WTC11 (cell line): ENCODE data around the gene FAM13C. TPM values are rescaled to one million over a fixed set of nuclear protein-coding genes. Genes with fewer than 3 reads are reported as not detected.

Experiments
- ATAC-seq: fragments of 200-7000 bp; cut with Tn5 transposase; 2 replicates; pipeline ENCODE4 v1.10.0; 2021; ENCODE audit warnings: mild to moderate bottlenecking, moderate library complexity
- CTCF ChIA-PET: fragments of 300-600 bp; sonication (Branson Sonifier 250); formaldehyde crosslinking; loops from one replicate; lab custom pipeline; 2021; ENCODE audit warnings: antibody characterized with exemption; lab: Charles Lee
- POLR2A ChIA-PET: fragments of 350-600 bp; sonication (Branson Sonifier 250); formaldehyde crosslinking; loops from one replicate; lab custom pipeline; 2021; ENCODE audit warnings: antibody characterized with exemption; lab: Charles Lee
- DNase-seq: peaks from one replicate; pipeline ENCODE4 v3.0.0; 2021; ENCODE audit warnings: low spot score
- H3K27ac Mint-ChIP-seq: 2 replicates; pipeline ENCODE4 v1.8.0; 2021; ENCODE audit warnings: mixed read lengths
- H3K27me3 Mint-ChIP-seq: 2 replicates; pipeline ENCODE4 v1.8.0; 2021; ENCODE audit warnings: low read depth, mild to moderate bottlenecking, moderate library complexity, mixed read lengths
- H3K36me3 Mint-ChIP-seq: 2 replicates; pipeline ENCODE4 v1.8.0; 2021; ENCODE audit warnings: mixed read lengths
- H3K4me1 Mint-ChIP-seq: 2 replicates; pipeline ENCODE4 v1.8.0; 2022; ENCODE audit warnings: mixed read lengths
- H3K4me3 Mint-ChIP-seq: 2 replicates; pipeline ENCODE4 v1.8.0; 2021; ENCODE audit warnings: mild to moderate bottlenecking, moderate library complexity, mixed read lengths
- H3K9me3 Mint-ChIP-seq: 2 replicates; pipeline ENCODE4 v1.8.0; 2021; ENCODE audit warnings: mixed read lengths
- ATF2 ChIP-seq: sonication (generic); formaldehyde crosslinking; IDR thresholded peaks from 2 replicates; pipeline ENCODE4 v1.8.1; 2022; ENCODE audit warnings: low read depth, missing genetic modification reagents, borderline replicate concordance
- ELF4 ChIP-seq: sonication (generic); formaldehyde crosslinking; IDR thresholded peaks from 2 replicates; pipeline ENCODE4 v1.8.1; 2022; ENCODE audit warnings: low read depth, mild to moderate bottlenecking, moderate library complexity, missing genetic modification reagents
- ESRRA ChIP-seq: sonication (generic); formaldehyde crosslinking; IDR thresholded peaks from 2 replicates; pipeline ENCODE4 v1.8.1; 2022; ENCODE audit warnings: mild to moderate bottlenecking, missing genetic modification reagents, borderline replicate concordance
- FOXK1 ChIP-seq: sonication (generic); formaldehyde crosslinking; IDR thresholded peaks from 2 replicates; pipeline ENCODE4 v1.8.0; 2022; ENCODE audit warnings: mild to moderate bottlenecking, moderate library complexity, missing genetic modification reagents
- GABPB1 ChIP-seq: sonication (generic); formaldehyde crosslinking; IDR thresholded peaks from 2 replicates; pipeline ENCODE4 v1.8.1; 2023; ENCODE audit warnings: mild to moderate bottlenecking, missing genetic modification reagents
- NFYB ChIP-seq: sonication (generic); formaldehyde crosslinking; conservative IDR thresholded peaks from 2 replicates; pipeline ENCODE4 v1.8.0; 2022; ENCODE audit warnings: low read depth, missing genetic modification reagents
- NR2C2 ChIP-seq: sonication (generic); formaldehyde crosslinking; IDR thresholded peaks from 2 replicates; pipeline ENCODE4 v1.8.0; 2022; ENCODE audit warnings: mild to moderate bottlenecking, missing genetic modification reagents
- PREB ChIP-seq: sonication (generic); formaldehyde crosslinking; IDR thresholded peaks from 2 replicates; pipeline ENCODE4 v1.8.1; 2022; ENCODE audit warnings: mild to moderate bottlenecking, missing genetic modification reagents, moderate library complexity, borderline replicate concordance
- SP1 ChIP-seq: sonication (generic); formaldehyde crosslinking; conservative IDR thresholded peaks from 2 replicates; pipeline ENCODE4 v1.8.1; 2022; ENCODE audit warnings: missing genetic modification reagents
- TEAD4 ChIP-seq: sonication (generic); formaldehyde crosslinking; IDR thresholded peaks from 2 replicates; pipeline ENCODE4 v1.8.0; 2022; ENCODE audit warnings: mild to moderate bottlenecking, missing genetic modification reagents
- TP53 ChIP-seq: sonication (generic); formaldehyde crosslinking; IDR thresholded peaks from 2 replicates; pipeline ENCODE4 v1.8.1; 2023; ENCODE audit warnings: mild to moderate bottlenecking, missing genetic modification reagents
- ZNF232 ChIP-seq: sonication (generic); formaldehyde crosslinking; IDR thresholded peaks from 2 replicates; pipeline ENCODE4 v1.8.0; 2022; ENCODE audit warnings: mild to moderate bottlenecking, missing genetic modification reagents
- ZNF425 ChIP-seq: fragments of 250-450 bp; sonication (Bioruptor Pico); conservative IDR thresholded peaks from 2 replicates; pipeline ENCODE4 v1.9.0; 2021; ENCODE audit warnings: mild to moderate bottlenecking
- total RNA-seq: library from RNA; stranded (reverse); gene quantifications from 3 replicates; pipeline ENCODE4 v1.2.3, GENCODE V29; 2021
- TF ChIP-seq, protein P1 (sequence below): sonication (generic); formaldehyde crosslinking; IDR thresholded peaks from 2 replicates; pipeline ENCODE4 v1.8.0; 2023; ENCODE audit warnings: mild to moderate bottlenecking, missing genetic modification reagents
- TF ChIP-seq, protein P2 (sequence below): sonication (generic); formaldehyde crosslinking; IDR thresholded peaks from 2 replicates; pipeline ENCODE4 v1.8.0; 2023; ENCODE audit warnings: missing genetic modification reagents
- TF ChIP-seq, protein P3 (sequence below): sonication (generic); formaldehyde crosslinking; IDR thresholded peaks from 2 replicates; pipeline ENCODE4 v1.8.1; 2023; ENCODE audit warnings: mild to moderate bottlenecking, missing genetic modification reagents
- TF ChIP-seq, protein P4 (sequence below): fragments of 250-450 bp; sonication (Bioruptor Pico); IDR thresholded peaks from 2 replicates; pipeline ENCODE4 v1.9.0; 2021; ENCODE audit warnings: mild to moderate bottlenecking

The FAM13C gene
- total RNA-seq, 1 experiment from 2014 or later, result 1.5 TPM

DNA sequence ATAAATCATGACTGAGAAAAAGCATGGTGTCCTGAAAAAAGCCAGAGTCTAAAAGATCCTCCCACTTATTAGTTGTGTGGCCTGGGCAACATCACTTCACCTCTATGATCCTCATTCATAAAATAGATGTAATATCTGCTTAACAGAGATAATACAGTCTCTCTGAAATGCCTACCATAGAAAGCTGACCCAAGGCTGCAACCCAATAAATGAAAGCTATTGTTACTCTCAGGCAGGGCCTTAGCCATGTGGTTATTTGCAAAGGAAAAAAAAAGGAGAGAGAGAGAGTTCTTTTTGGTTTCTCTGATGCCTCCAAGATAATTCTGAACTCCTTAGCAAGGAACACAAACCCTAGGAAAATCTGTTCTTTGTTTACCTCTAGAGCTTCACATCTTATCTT, 7.9 kb downstream of the FAM13C start:
- H3K27me3 Mint-ChIP-seq, result no peaks in the 10 kb centered on the region; the same call in 1 of the 2 replicates
- ATAC-seq (no peak), DNase-seq (no peak)
- no peak overlapping the region for H3K27ac Mint-ChIP-seq
- TF ChIP-seq ZNF232 (CRISPR knock-in tag) (no peak), ATF2 (CRISPR knock-in tag) (no peak), ZNF425 (CRISPR knock-in tag) (no peak), NR2C2 (CRISPR knock-in tag) (no peak), ELF4 (CRISPR knock-in tag) (no peak), ESRRA (CRISPR knock-in tag) (no peak), TP53 (CRISPR knock-in tag) (no peak), FOXK1 (CRISPR knock-in tag) (no peak), PREB (CRISPR knock-in tag) (no peak), NFYB (no peak), TEAD4 (CRISPR knock-in tag) (no peak), SP1 (no peak), GABPB1 (CRISPR knock-in tag) (no peak)
- TF ChIP-seq, protein P1, sequence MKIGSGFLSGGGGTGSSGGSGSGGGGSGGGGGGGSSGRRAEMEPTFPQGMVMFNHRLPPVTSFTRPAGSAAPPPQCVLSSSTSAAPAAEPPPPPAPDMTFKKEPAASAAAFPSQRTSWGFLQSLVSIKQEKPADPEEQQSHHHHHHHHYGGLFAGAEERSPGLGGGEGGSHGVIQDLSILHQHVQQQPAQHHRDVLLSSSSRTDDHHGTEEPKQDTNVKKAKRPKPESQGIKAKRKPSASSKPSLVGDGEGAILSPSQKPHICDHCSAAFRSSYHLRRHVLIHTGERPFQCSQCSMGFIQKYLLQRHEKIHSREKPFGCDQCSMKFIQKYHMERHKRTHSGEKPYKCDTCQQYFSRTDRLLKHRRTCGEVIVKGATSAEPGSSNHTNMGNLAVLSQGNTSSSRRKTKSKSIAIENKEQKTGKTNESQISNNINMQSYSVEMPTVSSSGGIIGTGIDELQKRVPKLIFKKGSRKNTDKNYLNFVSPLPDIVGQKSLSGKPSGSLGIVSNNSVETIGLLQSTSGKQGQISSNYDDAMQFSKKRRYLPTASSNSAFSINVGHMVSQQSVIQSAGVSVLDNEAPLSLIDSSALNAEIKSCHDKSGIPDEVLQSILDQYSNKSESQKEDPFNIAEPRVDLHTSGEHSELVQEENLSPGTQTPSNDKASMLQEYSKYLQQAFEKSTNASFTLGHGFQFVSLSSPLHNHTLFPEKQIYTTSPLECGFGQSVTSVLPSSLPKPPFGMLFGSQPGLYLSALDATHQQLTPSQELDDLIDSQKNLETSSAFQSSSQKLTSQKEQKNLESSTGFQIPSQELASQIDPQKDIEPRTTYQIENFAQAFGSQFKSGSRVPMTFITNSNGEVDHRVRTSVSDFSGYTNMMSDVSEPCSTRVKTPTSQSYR, result no peak
- TF ChIP-seq, protein P2, sequence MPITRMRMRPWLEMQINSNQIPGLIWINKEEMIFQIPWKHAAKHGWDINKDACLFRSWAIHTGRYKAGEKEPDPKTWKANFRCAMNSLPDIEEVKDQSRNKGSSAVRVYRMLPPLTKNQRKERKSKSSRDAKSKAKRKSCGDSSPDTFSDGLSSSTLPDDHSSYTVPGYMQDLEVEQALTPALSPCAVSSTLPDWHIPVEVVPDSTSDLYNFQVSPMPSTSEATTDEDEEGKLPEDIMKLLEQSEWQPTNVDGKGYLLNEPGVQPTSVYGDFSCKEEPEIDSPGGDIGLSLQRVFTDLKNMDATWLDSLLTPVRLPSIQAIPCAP, result no peak
- TF ChIP-seq, protein P3, sequence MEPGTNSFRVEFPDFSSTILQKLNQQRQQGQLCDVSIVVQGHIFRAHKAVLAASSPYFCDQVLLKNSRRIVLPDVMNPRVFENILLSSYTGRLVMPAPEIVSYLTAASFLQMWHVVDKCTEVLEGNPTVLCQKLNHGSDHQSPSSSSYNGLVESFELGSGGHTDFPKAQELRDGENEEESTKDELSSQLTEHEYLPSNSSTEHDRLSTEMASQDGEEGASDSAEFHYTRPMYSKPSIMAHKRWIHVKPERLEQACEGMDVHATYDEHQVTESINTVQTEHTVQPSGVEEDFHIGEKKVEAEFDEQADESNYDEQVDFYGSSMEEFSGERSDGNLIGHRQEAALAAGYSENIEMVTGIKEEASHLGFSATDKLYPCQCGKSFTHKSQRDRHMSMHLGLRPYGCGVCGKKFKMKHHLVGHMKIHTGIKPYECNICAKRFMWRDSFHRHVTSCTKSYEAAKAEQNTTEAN, result no peak
- TF ChIP-seq, protein P4, sequence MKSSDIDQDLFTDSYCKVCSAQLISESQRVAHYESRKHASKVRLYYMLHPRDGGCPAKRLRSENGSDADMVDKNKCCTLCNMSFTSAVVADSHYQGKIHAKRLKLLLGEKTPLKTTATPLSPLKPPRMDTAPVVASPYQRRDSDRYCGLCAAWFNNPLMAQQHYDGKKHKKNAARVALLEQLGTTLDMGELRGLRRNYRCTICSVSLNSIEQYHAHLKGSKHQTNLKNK (CRISPR knock-in tag), result no peak
- H3K4me3 Mint-ChIP-seq, result no peak overlapping the region
- no peaks in the 10 kb centered on the region for H3K9me3 Mint-ChIP-seq
- H3K36me3 Mint-ChIP-seq, result no peaks in the 10 kb centered on the region
- H3K4me1 Mint-ChIP-seq, result no peaks in the 10 kb centered on the region
- POLR2A ChIA-PET, result no interaction called here
- CTCF ChIA-PET, result no interaction called here
